SK-N-SH treated with all-trans-retinoic acid at 6 μM for 48 hours (cell line): Measurements from ENCODE around the gene PDE5A.

ENCODE experiments used
- ARNTL ChIP-seq: fragments of 450-650 bp; formaldehyde crosslinking; IDR thresholded peaks from 2 replicates; pipeline ENCODE4 v1.5.0; 2020; ENCODE audit warnings: low read depth, mild to moderate bottlenecking, moderate library complexity, borderline replicate concordance
- BACH2 ChIP-seq: fragments of 250-450 bp; sonication (Bioruptor Pico); IDR thresholded peaks from 2 replicates; pipeline ENCODE4 v1.9.0; 2021; ENCODE audit warnings: mild to moderate bottlenecking, borderline replicate concordance
- CSDC2 ChIP-seq: fragments of 250-450 bp; sonication (Bioruptor Pico); IDR thresholded peaks from 2 replicates; pipeline ENCODE4 v1.5.0; 2020; ENCODE audit warnings: mild to moderate bottlenecking, moderate library complexity
- ISL1 ChIP-seq: fragments of 250-450 bp; sonication (Bioruptor Pico); IDR thresholded peaks from 2 replicates; pipeline ENCODE4 v2.1.2; 2022; ENCODE audit warnings: mild to moderate bottlenecking, moderate library complexity
- PPARA ChIP-seq: fragments of 250-450 bp; sonication (Bioruptor Pico); IDR thresholded peaks from 2 replicates; pipeline ENCODE4 v1.5.0; 2020; ENCODE audit warnings: mild to moderate bottlenecking, borderline replicate concordance
- RARB ChIP-seq: fragments of 250-450 bp; sonication (Bioruptor Pico); IDR thresholded peaks from 2 replicates; pipeline ENCODE4 v1.8.0; 2021; ENCODE audit warnings: mild to moderate bottlenecking, moderate library complexity
- ZFP3 ChIP-seq: fragments of 250-450 bp; sonication (Bioruptor Pico); IDR thresholded peaks from 2 replicates; pipeline ENCODE4 v1.5.0; 2020; ENCODE audit warnings: mild to moderate bottlenecking, moderate library complexity
- ZFP30 ChIP-seq: fragments of 450-650 bp; formaldehyde crosslinking; IDR thresholded peaks from 2 replicates; pipeline ENCODE4 v1.5.0; 2022; ENCODE audit warnings: mild to moderate bottlenecking, moderate library complexity
- ZNF565 ChIP-seq: fragments of 450-650 bp; formaldehyde crosslinking; conservative IDR thresholded peaks from 2 replicates; pipeline ENCODE4 v1.5.0; 2020; ENCODE audit warnings: low read depth, mild to moderate bottlenecking, moderate library complexity
- TF ChIP-seq, protein P1 (sequence below): fragments of 250-450 bp; sonication (Bioruptor Pico); IDR thresholded peaks from 2 replicates; pipeline ENCODE4 v1.8.0; 2020; ENCODE audit warnings: mild to moderate bottlenecking, moderate library complexity, borderline replicate concordance
- TF ChIP-seq, protein P2 (sequence below): fragments of 250-450 bp; sonication (Bioruptor Pico); IDR thresholded peaks from 2 replicates; pipeline ENCODE4 v1.5.1; 2020; ENCODE audit warnings: low read depth, mild to moderate bottlenecking, moderate library complexity
- TF ChIP-seq, protein P3 (sequence below): fragments of 250-450 bp; sonication (Bioruptor Pico); IDR thresholded peaks from 2 replicates; pipeline ENCODE4 v1.5.0; 2020; ENCODE audit warnings: mild to moderate bottlenecking, moderate library complexity

DNA sequence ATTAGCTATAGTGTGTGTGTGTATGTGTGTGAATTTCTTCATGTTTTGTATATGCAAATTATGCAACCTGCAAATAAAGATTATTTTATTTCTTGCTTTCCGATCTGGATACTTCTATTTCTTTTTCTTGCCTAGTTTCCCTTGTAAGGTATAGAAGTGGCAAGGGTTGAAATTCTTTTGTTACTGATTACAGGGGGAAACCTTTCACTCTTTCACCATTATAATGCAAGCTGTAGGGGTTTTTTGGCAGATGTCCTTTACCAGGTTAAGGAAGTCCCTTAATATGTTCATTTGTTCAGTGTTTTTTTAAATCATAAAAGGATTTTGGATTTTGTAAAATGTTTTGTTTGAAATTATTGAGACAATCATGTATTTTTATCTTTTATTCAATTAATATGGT, 44.3 kb upstream of the PDE5A start:
- TF ChIP-seq, protein P1, sequence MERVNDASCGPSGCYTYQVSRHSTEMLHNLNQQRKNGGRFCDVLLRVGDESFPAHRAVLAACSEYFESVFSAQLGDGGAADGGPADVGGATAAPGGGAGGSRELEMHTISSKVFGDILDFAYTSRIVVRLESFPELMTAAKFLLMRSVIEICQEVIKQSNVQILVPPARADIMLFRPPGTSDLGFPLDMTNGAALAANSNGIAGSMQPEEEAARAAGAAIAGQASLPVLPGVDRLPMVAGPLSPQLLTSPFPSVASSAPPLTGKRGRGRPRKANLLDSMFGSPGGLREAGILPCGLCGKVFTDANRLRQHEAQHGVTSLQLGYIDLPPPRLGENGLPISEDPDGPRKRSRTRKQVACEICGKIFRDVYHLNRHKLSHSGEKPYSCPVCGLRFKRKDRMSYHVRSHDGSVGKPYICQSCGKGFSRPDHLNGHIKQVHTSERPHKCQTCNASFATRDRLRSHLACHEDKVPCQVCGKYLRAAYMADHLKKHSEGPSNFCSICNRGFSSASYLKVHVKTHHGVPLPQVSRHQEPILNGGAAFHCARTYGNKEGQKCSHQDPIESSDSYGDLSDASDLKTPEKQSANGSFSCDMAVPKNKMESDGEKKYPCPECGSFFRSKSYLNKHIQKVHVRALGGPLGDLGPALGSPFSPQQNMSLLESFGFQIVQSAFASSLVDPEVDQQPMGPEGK (CRISPR knock-in tag) = no peak
- TF ChIP-seq, protein P2, sequence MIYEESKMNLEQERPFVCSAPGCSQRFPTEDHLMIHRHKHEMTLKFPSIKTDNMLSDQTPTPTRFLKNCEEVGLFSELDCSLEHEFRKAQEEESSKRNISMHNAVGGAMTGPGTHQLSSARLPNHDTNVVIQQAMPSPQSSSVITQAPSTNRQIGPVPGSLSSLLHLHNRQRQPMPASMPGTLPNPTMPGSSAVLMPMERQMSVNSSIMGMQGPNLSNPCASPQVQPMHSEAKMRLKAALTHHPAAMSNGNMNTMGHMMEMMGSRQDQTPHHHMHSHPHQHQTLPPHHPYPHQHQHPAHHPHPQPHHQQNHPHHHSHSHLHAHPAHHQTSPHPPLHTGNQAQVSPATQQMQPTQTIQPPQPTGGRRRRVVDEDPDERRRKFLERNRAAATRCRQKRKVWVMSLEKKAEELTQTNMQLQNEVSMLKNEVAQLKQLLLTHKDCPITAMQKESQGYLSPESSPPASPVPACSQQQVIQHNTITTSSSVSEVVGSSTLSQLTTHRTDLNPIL (CRISPR knock-in tag) = no peak
- no peak for TF ChIP-seq ZNF565 (CRISPR knock-in tag)
- TF ChIP-seq RARB (CRISPR knock-in tag) = no peak
- TF ChIP-seq ZFP3 (CRISPR knock-in tag) = no peak
- no peak for TF ChIP-seq ISL1 (CRISPR knock-in tag)
- TF ChIP-seq ZFP30 = no peak
- no peak for TF ChIP-seq CSDC2 (CRISPR knock-in tag)
- no peak for TF ChIP-seq PPARA (CRISPR knock-in tag)
- TF ChIP-seq BACH2 (CRISPR knock-in tag) = no peak
- no peak for TF ChIP-seq ARNTL (CRISPR knock-in tag)
- TF ChIP-seq, protein P3, sequence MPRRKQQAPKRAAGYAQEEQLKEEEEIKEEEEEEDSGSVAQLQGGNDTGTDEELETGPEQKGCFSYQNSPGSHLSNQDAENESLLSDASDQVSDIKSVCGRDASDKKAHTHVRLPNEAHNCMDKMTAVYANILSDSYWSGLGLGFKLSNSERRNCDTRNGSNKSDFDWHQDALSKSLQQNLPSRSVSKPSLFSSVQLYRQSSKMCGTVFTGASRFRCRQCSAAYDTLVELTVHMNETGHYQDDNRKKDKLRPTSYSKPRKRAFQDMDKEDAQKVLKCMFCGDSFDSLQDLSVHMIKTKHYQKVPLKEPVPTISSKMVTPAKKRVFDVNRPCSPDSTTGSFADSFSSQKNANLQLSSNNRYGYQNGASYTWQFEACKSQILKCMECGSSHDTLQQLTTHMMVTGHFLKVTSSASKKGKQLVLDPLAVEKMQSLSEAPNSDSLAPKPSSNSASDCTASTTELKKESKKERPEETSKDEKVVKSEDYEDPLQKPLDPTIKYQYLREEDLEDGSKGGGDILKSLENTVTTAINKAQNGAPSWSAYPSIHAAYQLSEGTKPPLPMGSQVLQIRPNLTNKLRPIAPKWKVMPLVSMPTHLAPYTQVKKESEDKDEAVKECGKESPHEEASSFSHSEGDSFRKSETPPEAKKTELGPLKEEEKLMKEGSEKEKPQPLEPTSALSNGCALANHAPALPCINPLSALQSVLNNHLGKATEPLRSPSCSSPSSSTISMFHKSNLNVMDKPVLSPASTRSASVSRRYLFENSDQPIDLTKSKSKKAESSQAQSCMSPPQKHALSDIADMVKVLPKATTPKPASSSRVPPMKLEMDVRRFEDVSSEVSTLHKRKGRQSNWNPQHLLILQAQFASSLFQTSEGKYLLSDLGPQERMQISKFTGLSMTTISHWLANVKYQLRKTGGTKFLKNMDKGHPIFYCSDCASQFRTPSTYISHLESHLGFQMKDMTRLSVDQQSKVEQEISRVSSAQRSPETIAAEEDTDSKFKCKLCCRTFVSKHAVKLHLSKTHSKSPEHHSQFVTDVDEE (CRISPR knock-in tag) = no peak
